ENCODE results near the gene ARHGAP44.
A peak's percentile ranks its signal among the peaks of the same experiment; 100 is the strongest.

DNA sequence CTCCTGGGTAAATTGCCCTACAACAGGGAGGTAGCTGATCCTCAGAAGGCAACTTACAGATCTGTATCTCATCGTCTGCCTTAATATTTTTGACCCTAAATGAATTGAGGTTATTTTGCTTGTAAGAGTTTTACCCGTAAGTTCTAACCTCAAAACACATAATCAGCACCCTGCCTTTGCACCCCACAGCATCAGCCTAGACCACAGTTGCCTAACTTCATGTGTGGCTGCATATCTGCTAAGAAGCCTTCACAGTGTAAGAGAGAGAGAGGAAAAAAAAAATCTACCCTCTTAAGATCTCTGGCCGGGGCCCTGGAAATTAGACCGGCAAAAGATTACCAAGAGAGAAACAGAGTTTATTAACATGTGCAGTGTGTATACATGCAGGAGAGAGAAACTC lies 76.9 kb downstream of the ARHGAP44 start:
- no peak; the same call in 1 of the 2 replicates for TF ChIP-seq POLR2A (IDR thresholded peaks at IDR 0.05; ENCODE audit: low read depth, low read length)
- 0 out of 2 replicates have a peak, but pooled peaks have one; percentile 8 for TF ChIP-seq POLR2AphosphoS5 (IDR thresholded peaks at IDR 0.05; ENCODE audit: low read depth, low read length)
